GM06990 (cell line): ENCODE results near the gene OR4D2.

Experiments
- DNase-seq: peaks from one replicate; pipeline ENCODE4 v3.0.0-alpha.2; 2011; ENCODE audit not compliant: insufficient read length; ENCODE audit errors: extremely low read depth
- H3K27me3 ChIP-seq: replicated peaks from 2 replicates; pipeline ENCODE4 v1.6.0; 2011; ENCODE audit warnings: low read length; ENCODE audit not compliant: control insufficient read depth, insufficient read depth
- H3K36me3 ChIP-seq: 2 replicates; pipeline ENCODE4 v1.5.1; 2011; ENCODE audit warnings: low read length; ENCODE audit not compliant: control insufficient read depth, insufficient read depth
- H3K4me3 ChIP-seq: replicated peaks from 2 replicates; pipeline ENCODE4 v1.5.1; 2011; ENCODE audit warnings: low read depth, mild to moderate bottlenecking, control low read depth, low read length
- TF ChIP-seq, protein P1 (sequence below): IDR thresholded peaks from 2 replicates; pipeline ENCODE4 v1.5.1; 2011; ENCODE audit warnings: low read length, control low read depth, mild to moderate bottlenecking, inconsistent platforms; ENCODE audit not compliant: insufficient read depth, poor library complexity, severe bottlenecking

OR4D2 gene

DNA sequence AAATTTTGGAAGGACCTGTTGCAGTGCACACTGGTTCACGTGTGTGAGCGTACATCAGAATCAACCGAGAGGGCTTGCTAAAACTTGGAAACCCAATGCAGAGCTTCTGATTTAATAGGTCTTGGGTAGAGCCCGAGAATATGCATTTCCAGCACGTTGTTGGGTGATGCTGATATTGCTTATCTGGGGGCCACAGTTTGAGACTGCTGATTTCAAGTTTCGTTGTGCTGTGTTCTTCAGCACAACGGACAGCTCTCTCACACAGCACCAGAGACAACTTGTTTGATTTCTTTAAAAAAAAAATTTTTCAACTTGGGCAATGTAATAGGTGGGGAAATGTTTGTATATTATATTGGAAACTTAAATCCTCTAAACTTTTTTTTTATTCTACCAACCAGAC, 9.4 kb downstream of the OR4D2 start:
- TF ChIP-seq, protein P1, sequence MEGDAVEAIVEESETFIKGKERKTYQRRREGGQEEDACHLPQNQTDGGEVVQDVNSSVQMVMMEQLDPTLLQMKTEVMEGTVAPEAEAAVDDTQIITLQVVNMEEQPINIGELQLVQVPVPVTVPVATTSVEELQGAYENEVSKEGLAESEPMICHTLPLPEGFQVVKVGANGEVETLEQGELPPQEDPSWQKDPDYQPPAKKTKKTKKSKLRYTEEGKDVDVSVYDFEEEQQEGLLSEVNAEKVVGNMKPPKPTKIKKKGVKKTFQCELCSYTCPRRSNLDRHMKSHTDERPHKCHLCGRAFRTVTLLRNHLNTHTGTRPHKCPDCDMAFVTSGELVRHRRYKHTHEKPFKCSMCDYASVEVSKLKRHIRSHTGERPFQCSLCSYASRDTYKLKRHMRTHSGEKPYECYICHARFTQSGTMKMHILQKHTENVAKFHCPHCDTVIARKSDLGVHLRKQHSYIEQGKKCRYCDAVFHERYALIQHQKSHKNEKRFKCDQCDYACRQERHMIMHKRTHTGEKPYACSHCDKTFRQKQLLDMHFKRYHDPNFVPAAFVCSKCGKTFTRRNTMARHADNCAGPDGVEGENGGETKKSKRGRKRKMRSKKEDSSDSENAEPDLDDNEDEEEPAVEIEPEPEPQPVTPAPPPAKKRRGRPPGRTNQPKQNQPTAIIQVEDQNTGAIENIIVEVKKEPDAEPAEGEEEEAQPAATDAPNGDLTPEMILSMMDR, result no peak
- H3K36me3 ChIP-seq, result no peaks in the 10 kb centered on the region
- DNase-seq, result no peak
- H3K27me3 ChIP-seq, result no peaks in the 10 kb centered on the region; the same call in 1 of the 2 replicates
- no peak overlapping the region for H3K4me3 ChIP-seq

DNA sequence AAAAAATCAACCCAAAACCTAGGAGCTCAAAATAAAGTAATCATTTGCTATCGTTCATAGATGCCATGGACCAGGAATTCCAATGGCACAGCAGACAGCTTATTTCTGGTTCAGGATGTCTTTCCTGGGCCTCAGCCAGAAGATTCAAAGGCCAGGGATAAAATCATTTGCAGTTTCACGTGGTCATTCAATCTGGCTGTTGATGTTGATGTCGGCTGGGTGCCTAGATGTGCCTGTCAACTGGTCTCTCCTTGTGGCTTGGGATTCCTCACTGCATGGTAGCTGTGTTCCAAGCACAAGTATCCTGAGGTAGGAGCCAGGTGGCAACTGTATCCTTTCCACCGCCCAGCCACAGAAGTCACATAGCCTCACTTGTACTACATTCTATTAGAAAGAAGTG, 15.0 kb downstream of the OR4D2 start:
- Histone ChIP-seq H3K4me3 (no peak overlapping the region), H3K36me3 (no peaks in the 10 kb centered on the region), H3K27me3 (no peaks in the 10 kb centered on the region; the same call in 1 of the 2 replicates)
- DNase-seq, result no peak
- TF ChIP-seq, protein P1, result no peak

DNA sequence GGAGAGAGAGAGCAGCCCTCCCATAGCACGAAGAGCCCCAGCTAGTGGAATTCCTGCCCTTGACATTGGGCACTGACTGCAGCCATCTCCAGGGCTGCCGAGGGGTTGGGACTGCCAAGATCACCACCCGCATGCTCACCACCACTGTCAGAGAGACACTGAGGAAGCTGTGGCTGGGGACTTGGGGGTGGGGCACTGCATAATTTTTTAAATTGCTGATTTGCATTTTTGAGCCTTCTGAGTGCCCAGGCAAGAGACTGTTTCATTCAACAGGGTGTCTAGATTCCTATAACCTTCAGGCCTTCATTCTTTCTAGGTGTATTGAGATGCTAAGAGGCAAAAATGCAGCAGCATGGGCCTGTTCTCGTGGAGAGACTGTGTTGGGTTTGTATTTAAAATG, 16.7 kb downstream of the OR4D2 start:
- no peaks in the 10 kb centered on the region for H3K36me3 ChIP-seq
- TF ChIP-seq, protein P1, result no peak
- H3K4me3 ChIP-seq, result no peak overlapping the region
- no peak for DNase-seq
- no peaks in the 10 kb centered on the region; the same call in 1 of the 2 replicates for H3K27me3 ChIP-seq

DNA sequence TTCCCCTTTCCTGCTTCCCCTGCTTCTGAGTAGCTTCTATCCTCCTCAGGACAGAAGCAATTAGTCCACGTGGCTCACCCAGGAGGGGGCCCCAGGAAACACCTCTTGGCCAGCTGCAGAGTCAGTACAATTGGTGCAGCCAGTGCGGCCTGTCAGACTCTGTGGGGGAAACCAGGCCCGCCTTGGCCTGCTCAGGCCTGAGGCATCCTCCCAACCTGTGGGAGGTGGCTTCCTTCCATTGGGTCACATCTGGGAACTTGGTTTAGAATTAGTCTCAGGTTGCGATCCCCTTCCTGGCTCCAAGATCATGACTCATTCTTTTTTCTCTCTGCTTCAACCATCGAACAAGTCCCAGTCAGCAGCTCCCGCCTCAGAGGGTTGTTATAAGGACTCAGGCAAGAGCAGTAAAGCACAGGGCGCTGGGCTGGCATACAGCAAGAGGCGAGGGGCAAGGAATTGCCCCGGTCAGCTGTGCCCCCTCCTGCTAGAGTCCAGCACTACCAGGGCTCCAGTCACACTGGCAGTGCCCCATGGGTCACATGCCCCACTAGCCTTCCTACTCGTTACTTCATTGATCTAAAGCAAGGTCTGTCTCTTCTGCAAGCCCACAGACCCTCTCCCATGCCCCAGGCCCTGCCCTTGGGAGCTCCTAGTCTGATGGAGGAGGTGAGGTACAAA, 17.7 kb downstream of the OR4D2 start:
- TF ChIP-seq, protein P1, result no peak
- H3K36me3 ChIP-seq, result no peaks in the 10 kb centered on the region
- no peak overlapping the region for H3K4me3 ChIP-seq
- no peaks in the 10 kb centered on the region; the same call in 1 of the 2 replicates for H3K27me3 ChIP-seq
- no peak for DNase-seq

DNA sequence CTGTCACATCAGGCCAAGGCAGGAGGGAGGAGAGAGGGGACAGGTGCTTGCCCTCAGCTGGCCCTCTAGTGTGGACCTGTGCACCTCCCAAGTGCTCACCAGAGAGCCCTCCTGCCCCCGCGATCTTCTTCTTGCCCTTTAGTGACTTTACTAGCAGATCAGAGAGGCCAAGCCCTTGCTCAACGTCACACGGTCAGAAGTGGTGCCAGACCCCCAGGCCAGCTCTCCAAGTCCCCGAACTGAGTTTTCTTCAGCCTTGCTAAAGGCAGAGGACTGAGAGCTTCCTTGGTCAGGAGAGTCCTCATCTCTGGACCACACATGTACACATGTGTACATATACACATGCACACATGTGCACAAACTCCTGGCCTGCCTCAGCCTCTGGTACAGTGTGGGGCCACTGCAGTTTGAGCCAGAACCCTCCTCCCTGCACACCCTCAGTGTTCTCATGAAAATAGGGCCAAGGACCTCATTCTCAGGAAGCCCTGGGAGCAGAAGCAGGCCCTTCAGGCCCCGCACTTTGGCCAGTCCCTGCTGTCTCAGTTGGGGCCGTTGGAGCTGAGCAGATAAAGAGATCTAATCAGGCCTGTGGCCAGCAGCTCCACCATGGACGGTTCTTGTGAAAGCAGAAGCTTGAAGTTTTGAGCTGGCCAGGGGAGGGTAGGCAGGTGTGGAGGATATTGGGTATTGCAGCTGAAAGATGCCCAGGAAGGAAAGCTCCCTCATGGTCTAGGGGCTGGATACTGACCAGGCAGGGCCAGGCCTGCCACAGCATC, 18.4 kb downstream of the OR4D2 start:
- H3K27me3 ChIP-seq, result no peaks in the 10 kb centered on the region; the same call in 1 of the 2 replicates
- TF ChIP-seq, protein P1, result no peak
- no peak overlapping the region for H3K4me3 ChIP-seq
- no peak for DNase-seq
- H3K36me3 ChIP-seq, result no peaks in the 10 kb centered on the region
